OCI-LY1 (cell line): ENCODE data around the gene RALGAPB.

ENCODE experiments used
- EZH2 ChIP-seq: fragments of 200-600 bp; sonication (generic), shearing (Covaris generic); IDR thresholded peaks from 2 replicates; pipeline ENCODE4 v1.8.0; 2017; ENCODE audit warnings: borderline replicate concordance, mixed run types, mild to moderate bottlenecking, antibody characterized with exemption, low read length, moderate library complexity, mixed read lengths
- TF ChIP-seq, protein P1 (sequence below): fragments of 200-600 bp; sonication (generic), shearing (Covaris generic); IDR thresholded peaks from 2 replicates; pipeline ENCODE4 v1.5.1; 2017; ENCODE audit warnings: mild to moderate bottlenecking, antibody characterized with exemption, low read length, moderate library complexity, mixed read lengths

DNA sequence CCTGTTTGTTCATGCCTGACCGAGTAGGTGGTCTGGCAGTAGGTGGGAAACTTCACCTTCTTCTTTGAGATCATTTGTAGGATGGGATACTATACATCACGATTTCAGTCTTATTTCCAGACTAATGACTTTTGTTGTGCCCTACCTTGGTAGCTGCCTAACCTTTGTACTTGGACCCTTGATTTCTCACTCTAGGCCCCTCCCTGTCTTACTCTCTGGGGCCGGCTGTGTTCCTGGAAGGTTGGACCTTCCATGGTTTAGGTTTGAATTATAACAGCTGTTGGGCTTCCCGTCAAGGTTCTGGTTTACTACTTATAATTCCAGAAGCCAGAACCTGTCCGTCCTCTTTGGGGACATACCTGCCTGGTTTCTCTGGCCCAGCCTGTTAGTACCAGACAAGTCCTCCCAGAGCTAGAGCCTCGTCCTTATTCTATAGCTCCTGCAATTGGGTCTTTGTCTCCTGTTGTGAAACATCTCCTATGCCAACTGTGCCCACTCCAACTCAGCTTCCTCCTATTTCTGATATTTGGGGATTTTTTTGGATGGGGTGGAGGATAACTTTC lies 93.5 kb downstream of the RALGAPB start:
- TF ChIP-seq, protein P1, sequence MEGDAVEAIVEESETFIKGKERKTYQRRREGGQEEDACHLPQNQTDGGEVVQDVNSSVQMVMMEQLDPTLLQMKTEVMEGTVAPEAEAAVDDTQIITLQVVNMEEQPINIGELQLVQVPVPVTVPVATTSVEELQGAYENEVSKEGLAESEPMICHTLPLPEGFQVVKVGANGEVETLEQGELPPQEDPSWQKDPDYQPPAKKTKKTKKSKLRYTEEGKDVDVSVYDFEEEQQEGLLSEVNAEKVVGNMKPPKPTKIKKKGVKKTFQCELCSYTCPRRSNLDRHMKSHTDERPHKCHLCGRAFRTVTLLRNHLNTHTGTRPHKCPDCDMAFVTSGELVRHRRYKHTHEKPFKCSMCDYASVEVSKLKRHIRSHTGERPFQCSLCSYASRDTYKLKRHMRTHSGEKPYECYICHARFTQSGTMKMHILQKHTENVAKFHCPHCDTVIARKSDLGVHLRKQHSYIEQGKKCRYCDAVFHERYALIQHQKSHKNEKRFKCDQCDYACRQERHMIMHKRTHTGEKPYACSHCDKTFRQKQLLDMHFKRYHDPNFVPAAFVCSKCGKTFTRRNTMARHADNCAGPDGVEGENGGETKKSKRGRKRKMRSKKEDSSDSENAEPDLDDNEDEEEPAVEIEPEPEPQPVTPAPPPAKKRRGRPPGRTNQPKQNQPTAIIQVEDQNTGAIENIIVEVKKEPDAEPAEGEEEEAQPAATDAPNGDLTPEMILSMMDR, result no peak
- no peak for TF ChIP-seq EZH2
